ENCODE measurements around the gene CTBP1. TPM values are rescaled to one million over a fixed set of nuclear protein-coding genes. Genes with fewer than 3 reads are reported as not detected.

The CTBP1 gene
- total RNA-seq, 1 donor from 2014 or later = 171 TPM

GRCh38 chr4:1216076-1216614 lies 32.8 kb downstream of the CTBP1 start:
- Histone ChIP-seq H2AFZ (replicated peaks) (no peak overlapping the region), H3K9me3 (ENCODE audit: low read depth) (no peaks in the 10 kb centered on the region), H3K27ac (no peak overlapping the region), H3K9ac (no peak overlapping the region), H3K4me2 (no peak overlapping the region), H3K4me1 (no peaks in the 10 kb centered on the region), H4K20me1 (ENCODE audit: low read depth) (peaks cover 2% of the 10 kb centered on the region), H3F3A (ENCODE audit: low read depth) (no peaks in the 10 kb centered on the region), H3K79me2 (ENCODE audit: low read depth) (peaks cover 12% of the 10 kb centered on the region), H3K27me3 (no peaks in the 10 kb centered on the region), H3K36me3 (no peaks in the 10 kb centered on the region), H3K4me3 (no peak overlapping the region)
- no peak overlapping the region for H3K27ac Mint-ChIP-seq
- no peak for DNase-seq (ENCODE audit: low spot score)
- no peaks in the 10 kb centered on the region for H3K4me1 Mint-ChIP-seq
- H3K9me3 Mint-ChIP-seq = no peaks in the 10 kb centered on the region
- no peak overlapping the region for H3K4me3 Mint-ChIP-seq
- peaks cover 4% of the 10 kb centered on the region for H3K27me3 Mint-ChIP-seq (ENCODE audit: insufficient read depth, low read depth)
- peaks cover 19% of the 10 kb centered on the region for H3K36me3 Mint-ChIP-seq
- TF ChIP-seq EZH2phosphoT487 (IDR thresholded peaks at IDR 0.05) (no peak), EZH2 (IDR thresholded peaks at IDR 0.05) (no peak)
- TF ChIP-seq, protein P1, sequence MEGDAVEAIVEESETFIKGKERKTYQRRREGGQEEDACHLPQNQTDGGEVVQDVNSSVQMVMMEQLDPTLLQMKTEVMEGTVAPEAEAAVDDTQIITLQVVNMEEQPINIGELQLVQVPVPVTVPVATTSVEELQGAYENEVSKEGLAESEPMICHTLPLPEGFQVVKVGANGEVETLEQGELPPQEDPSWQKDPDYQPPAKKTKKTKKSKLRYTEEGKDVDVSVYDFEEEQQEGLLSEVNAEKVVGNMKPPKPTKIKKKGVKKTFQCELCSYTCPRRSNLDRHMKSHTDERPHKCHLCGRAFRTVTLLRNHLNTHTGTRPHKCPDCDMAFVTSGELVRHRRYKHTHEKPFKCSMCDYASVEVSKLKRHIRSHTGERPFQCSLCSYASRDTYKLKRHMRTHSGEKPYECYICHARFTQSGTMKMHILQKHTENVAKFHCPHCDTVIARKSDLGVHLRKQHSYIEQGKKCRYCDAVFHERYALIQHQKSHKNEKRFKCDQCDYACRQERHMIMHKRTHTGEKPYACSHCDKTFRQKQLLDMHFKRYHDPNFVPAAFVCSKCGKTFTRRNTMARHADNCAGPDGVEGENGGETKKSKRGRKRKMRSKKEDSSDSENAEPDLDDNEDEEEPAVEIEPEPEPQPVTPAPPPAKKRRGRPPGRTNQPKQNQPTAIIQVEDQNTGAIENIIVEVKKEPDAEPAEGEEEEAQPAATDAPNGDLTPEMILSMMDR (IDR thresholded peaks at IDR 0.05) = no peak

DNA sequence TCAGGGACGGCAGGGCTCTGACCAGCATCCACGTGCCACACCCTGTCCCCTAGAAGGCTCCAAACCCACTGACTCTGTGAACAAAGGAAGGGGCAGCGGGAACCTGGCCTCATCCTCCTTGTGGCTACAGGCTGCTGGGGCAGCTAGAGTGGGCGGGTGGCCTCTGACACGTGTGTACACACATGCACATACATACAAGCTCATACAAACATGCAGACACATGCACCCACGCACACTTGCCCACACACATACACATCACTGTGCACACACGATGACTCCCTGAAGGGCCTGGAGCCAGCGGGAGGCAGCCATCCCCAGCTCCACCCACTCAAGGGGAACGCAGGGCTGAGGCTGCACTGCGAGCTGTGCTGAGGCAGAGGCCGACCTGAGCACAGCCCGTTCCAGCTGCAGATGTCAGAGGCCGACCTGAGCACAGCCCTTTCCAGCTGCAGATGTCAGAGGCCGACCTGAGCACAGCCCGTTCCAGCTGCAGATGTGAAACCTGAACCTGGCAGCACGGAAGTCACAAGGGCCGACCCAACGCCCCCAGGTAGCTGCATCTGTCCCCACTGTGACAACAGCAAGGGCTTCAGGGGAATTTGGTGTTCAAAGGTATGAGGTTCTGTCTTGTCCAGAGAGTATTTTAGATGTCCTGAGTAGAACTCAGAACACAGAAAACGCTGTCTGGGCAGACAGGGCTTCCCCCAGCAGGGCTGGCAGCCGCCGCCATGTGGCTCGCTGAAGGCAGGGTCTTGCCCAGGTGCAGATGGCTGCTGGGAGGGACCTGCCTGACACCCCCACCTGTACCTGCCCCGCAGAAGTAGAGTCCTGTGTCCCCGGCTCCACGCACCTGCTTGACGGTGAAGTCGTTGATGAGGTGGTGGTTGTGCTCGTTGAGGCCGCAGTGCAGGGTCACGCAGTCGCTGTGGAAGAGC lies 33.5 kb downstream of the CTBP1 start:
- no peaks in the 10 kb centered on the region for H3K9me3 ChIP-seq (ENCODE audit: low read depth)
- no peak for DNase-seq (ENCODE audit: low spot score)
- Mint-ChIP-seq H3K27ac (no peak overlapping the region), H3K4me3 (no peak overlapping the region), H3K27me3 (ENCODE audit: insufficient read depth, low read depth) (peaks cover 2% of the 10 kb centered on the region), H3K9me3 (no peaks in the 10 kb centered on the region), H3K36me3 (peaks cover 14% of the 10 kb centered on the region), H3K4me1 (no peaks in the 10 kb centered on the region)
- H3K9ac ChIP-seq = no peak overlapping the region
- H3K4me2 ChIP-seq = no peak overlapping the region
- H4K20me1 ChIP-seq (ENCODE audit: low read depth) = peaks cover 3% of the 10 kb centered on the region
- no peaks in the 10 kb centered on the region for H3K36me3 ChIP-seq
- H2AFZ ChIP-seq (replicated peaks) = no peak overlapping the region
- H3K4me1 ChIP-seq = no peaks in the 10 kb centered on the region
- no peaks in the 10 kb centered on the region for H3K27me3 ChIP-seq
- no peak overlapping the region for H3K27ac ChIP-seq
- peaks cover 12% of the 10 kb centered on the region for H3K79me2 ChIP-seq (ENCODE audit: low read depth)
- no peaks in the 10 kb centered on the region for H3F3A ChIP-seq (ENCODE audit: low read depth)
- TF ChIP-seq EZH2 (IDR thresholded peaks at IDR 0.05) (no peak), EZH2phosphoT487 (IDR thresholded peaks at IDR 0.05) (no peak)
- TF ChIP-seq, protein P1 (IDR thresholded peaks at IDR 0.05) = no peak
- no peak overlapping the region for H3K4me3 ChIP-seq

GRCh38 chr4:1214101-1215095 lies 34.5 kb downstream of the CTBP1 start:
- H3K27me3 ChIP-seq = no peaks in the 10 kb centered on the region
- H3K4me3 Mint-ChIP-seq = no peak overlapping the region
- peaks cover 9% of the 10 kb centered on the region for H3K36me3 Mint-ChIP-seq
- H3K27ac ChIP-seq = no peak overlapping the region
- H3K79me2 ChIP-seq (ENCODE audit: low read depth) = peaks cover 8% of the 10 kb centered on the region
- H4K20me1 ChIP-seq (ENCODE audit: low read depth) = peaks cover 3% of the 10 kb centered on the region
- no peak overlapping the region for H2AFZ ChIP-seq (replicated peaks)
- peaks cover under 1% of the 10 kb centered on the region for H3K4me1 Mint-ChIP-seq
- H3K27ac Mint-ChIP-seq = no peak overlapping the region
- no peak for TF ChIP-seq EZH2phosphoT487 (IDR thresholded peaks at IDR 0.05)
- TF ChIP-seq, protein P1 (IDR thresholded peaks at IDR 0.05) = no peak
- no peaks in the 10 kb centered on the region for H3F3A ChIP-seq (ENCODE audit: low read depth)
- H3K9ac ChIP-seq = no peak overlapping the region
- no peak overlapping the region for H3K4me2 ChIP-seq
- DNase-seq (ENCODE audit: low spot score) = no peak
- H3K4me3 ChIP-seq = no peak overlapping the region
- H3K27me3 Mint-ChIP-seq (ENCODE audit: insufficient read depth, low read depth) = peaks cover 2% of the 10 kb centered on the region
- no peaks in the 10 kb centered on the region for H3K9me3 ChIP-seq (ENCODE audit: low read depth)
- no peaks in the 10 kb centered on the region for H3K9me3 Mint-ChIP-seq
- H3K36me3 ChIP-seq = no peaks in the 10 kb centered on the region
- H3K4me1 ChIP-seq = no peaks in the 10 kb centered on the region
